PC-9 (cell line): Measurements from ENCODE around the gene DNAJB13.

ENCODE experiments used
- CTCF ChIP-seq: fragments of 200-600 bp; sonication (generic); conservative IDR thresholded peaks from 2 replicates; pipeline ENCODE4 v1.6.1; 2017; ENCODE audit warnings: mixed run types, antibody characterized with exemption, mild to moderate bottlenecking, moderate library complexity
- EZH2 ChIP-seq: fragments of 200-600 bp; sonication (generic); IDR thresholded peaks from 2 replicates; pipeline ENCODE4 v1.8.0; 2017; ENCODE audit warnings: antibody characterized with exemption, low read depth

DNA sequence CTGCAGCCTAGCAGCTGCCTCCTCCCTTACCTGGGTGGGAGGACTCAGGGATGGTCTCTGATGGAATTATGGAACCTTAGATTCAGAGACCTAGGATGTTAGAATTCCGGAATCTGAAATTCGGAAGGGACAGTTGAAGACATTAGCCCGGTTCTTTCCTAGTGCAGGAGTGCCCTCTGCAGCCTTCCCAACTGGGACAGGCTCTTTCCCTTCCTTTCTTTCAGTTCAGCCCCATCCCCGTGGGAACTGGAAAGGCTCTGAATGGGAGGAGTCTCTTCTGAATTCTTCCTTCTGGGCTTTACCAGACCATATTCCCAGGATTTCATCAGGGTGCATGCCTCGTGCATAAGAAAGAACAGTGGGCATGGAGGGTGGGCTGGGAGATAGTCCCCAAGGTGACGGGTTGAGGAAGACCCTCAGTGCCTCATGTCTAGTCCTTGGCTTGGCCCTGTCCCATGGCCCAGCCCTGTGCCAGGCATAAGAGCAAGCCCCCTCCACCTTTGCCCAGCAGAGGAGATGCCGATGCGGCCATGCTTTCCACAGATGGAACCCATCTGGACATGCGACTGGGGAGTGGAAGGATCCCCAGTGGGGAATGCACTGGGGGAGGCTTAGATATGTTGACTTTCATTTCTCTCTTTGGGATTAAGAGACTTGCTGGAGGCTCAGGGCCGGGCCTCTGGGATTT lies 14.4 kb downstream of the DNAJB13 start:
- no peak for TF ChIP-seq CTCF
- no peak for TF ChIP-seq EZH2
